Adrenal gland (tissue), 12 donors: ENCODE measurements around the gene IRS2. TPM values are rescaled to one million over a fixed set of nuclear protein-coding genes. Genes with fewer than 3 reads are reported as not detected.

Source experiments
- DNase-seq, 7 donors: peaks; one replicate each; pipeline ENCODE4 v3.0.0-alpha.2; 2019 to 2020
- H3K27ac ChIP-seq, 5 donors: fragments of 200-600 bp; sonication (generic) in 4 of 5; 1 replicate in 3 of 5; 2 replicates in 2 of 5; pipeline versions ENCODE4 v1.5.1 to v1.8.0; 2016 to 2020; ENCODE audit warnings: mild to moderate bottlenecking in 1 of 5
- H3K27me3 ChIP-seq: fragments of 200-600 bp; 2 replicates; pipeline ENCODE4 v1.8.0; 2021
- H3K36me3 ChIP-seq, 2 donors: fragments of 200-600 bp; replicated peaks in 1 of 2; 1 replicate in 1 of 2; 2 replicates in 1 of 2; pipeline versions ENCODE4 v1.5.1 to v1.8.0; 2018 to 2022
- H3K4me1 ChIP-seq, 2 donors: fragments of 200-600 bp; replicated peaks in 1 of 2; 1 replicate in 1 of 2; 2 replicates in 1 of 2; pipeline versions ENCODE4 v1.5.1 to v1.8.0; 2018 to 2021
- H3K4me3 ChIP-seq, 4 donors: fragments of 200-600 bp; sonication (generic) in 3 of 4; one replicate each; pipeline ENCODE4 v1.5.1; 2016 to 2018
- H3K9me3 ChIP-seq, 3 donors: fragments of 200-600 bp; sonication (generic) in 1 of 3; replicated peaks in 1 of 3; 1 replicate in 2 of 3; 2 replicates in 1 of 3; pipeline versions ENCODE4 v1.5.1 to v1.8.0; 2016 to 2021
- CTCF ChIP-seq, 6 experiments: fragments of 450-650 bp in 4 of 6; fragments of 200-600 bp in 2 of 6; sonication (generic) in 1 of 6; IDR thresholded peaks; 1 replicate in 5 of 6; 2 replicates in 1 of 6; pipeline versions ENCODE4 v1.5.1 to v1.8.0; 2016 to 2021; ENCODE audit warnings: antibody characterized with exemption in 6 of 6, mild to moderate bottlenecking in 2 of 6, moderate library complexity in 1 of 6
- POLR2A ChIP-seq, 2 donors: fragments of 450-650 bp; IDR thresholded peaks; one replicate each; pipeline ENCODE4 v1.6.1; 2017; ENCODE audit warnings: antibody characterized with exemption in 2 of 2, mild to moderate bottlenecking in 2 of 2, moderate library complexity in 1 of 2
- WGBS, 4 donors: extraction: QIAGEN DNeasy Blood & Tissue Kit in 2 of 4; methylation state at CpG; one replicate each; pipeline versions ENCODE4 v1.1.5 to v1.1.7; 2013 to 2017; 5-methylcytosine and 5-hydroxymethylcytosine counted together
- intact Hi-C, 2 donors: fragments of 100-400 bp; cut with DNase I; formaldehyde crosslinking; loops; one replicate each; pipeline versions ENCODE4 v1.14.1 to v1.15.0; 2022 to 2023
- polyA plus RNA-seq, 3 donors: library from polyadenylated mRNA; stranded (reverse); fragments of 200-250 nt in 2 of 3; fragments of 350-450 nt in 1 of 3; fragmentation: Illumina TruSeq in 1 of 3; extraction: RNeasy Lipid Tissue Mini Kit (QIAGEN cat#74804) in 1 of 3; gene quantifications; one replicate each; pipeline ENCODE4 v1.2.3, GENCODE V29; 2013 to 2014
- total RNA-seq, 9 donors: library from RNA; depleted of rRNA in 4 of 9; stranded (reverse); fragments of >200 nt in 4 of 9; fragments of 120-200 nt in 1 of 9; fragmentation: NEBNext Ultra II Directional in 1 of 9; extraction: Animal tissue kit (Norgen Biotek cat#: 25700) in 1 of 9; gene quantifications; one replicate each; pipeline versions ENCODE4 v1.1.0 to v1.2.4, GENCODE V29; 2013 to 2023
- donor health status: healthy with polysubstance abuse.
- donor health status: Bipolar disorder and iron deficiency.
- donor health status: DM: yes; HTN: yes; CAD: no.
- donor health status: DM: no; HTN: no; CAD: no.
- donor health status: DM: no; HTN: no; CAD: no.
- donor health status: DM: yes; HTN: yes; CAD: no.

Gene IRS2
- total and polyA plus RNA-seq, 12 donors = 11.0 to 84.2 (median 47.4) TPM

GRCh38 chr13:109780845-109781383, 5.5 kb downstream of the IRS2 start:
- no peak for DNase-seq
- intact Hi-C loops = loop anchor here (5.0 to 10.0 kb wide), 4 partner anchors 66 to 819 kb away; no protein-coding TSS in a partner anchor
- WGBS, 4 donors = 34 to 42% (median 37%) methylated on average over 4 to 11 of the region's 11 CpGs
- H3K36me3 ChIP-seq = peaks cover 0 to 27% of the 10 kb centered on the region in 2 donors
- peak overlapping the region; percentile 14 to 98 (median 82) for H3K27ac ChIP-seq
- H3K4me3 ChIP-seq = peak overlapping the region; percentile 4 to 67 (median 32)
- H3K9me3 ChIP-seq = no peaks in the 10 kb centered on the region
- H3K4me1 ChIP-seq = peaks cover 47 to 78% of the 10 kb centered on the region in 2 donors
- H3K27me3 ChIP-seq = no peaks in the 10 kb centered on the region
- TF ChIP-seq CTCF (IDR thresholded peaks at IDR 0.05) (no peak), POLR2A (IDR thresholded peaks at IDR 0.05) (no peak)

GRCh38 chr13:109779876-109780510, 6.4 kb downstream of the IRS2 start:
- TF ChIP-seq CTCF (IDR thresholded peaks at IDR 0.05) = no peak
- TF ChIP-seq POLR2A (IDR thresholded peaks at IDR 0.05) = no peak
- Histone ChIP-seq H3K27me3 (no peaks in the 10 kb centered on the region), H3K36me3 (peaks cover 0 to 27% of the 10 kb centered on the region in 2 donors), H3K27ac (peak overlapping the region; percentile 3 to 98 (median 82)), H3K4me1 (peaks cover 47 to 78% of the 10 kb centered on the region in 2 donors), H3K9me3 (no peaks in the 10 kb centered on the region), H3K4me3 (peak overlapping the region in 2 of 4 donors; percentile 36 to 67)
- intact Hi-C loops = loop anchor here (5.0 to 10.0 kb wide), 4 partner anchors 65 to 818 kb away; no protein-coding TSS in a partner anchor
- no peak for DNase-seq
- WGBS, 4 donors = 30 to 51% (median 39%) methylated on average over 7 of the region's 7 CpGs

DNA sequence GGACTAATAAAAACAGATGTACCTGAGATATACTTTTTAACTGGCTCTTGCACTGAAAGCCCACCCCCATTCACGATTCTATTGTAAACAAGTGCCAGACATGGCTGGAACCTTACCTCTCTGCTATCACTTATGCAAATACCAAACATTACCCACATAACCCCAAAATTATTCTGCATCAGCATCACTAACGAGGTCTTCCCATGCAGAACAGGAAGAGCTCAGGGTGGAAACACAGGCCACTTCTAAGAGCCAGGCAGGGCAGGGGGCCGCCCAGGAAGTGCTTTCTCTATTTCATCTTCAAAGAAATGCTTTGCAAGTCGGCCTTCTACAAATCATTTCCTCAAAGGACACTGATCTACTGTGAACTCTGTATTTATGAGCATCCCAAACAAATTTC, 7.3 kb downstream of the IRS2 start:
- no peak for TF ChIP-seq CTCF (IDR thresholded peaks at IDR 0.05)
- TF ChIP-seq POLR2A (IDR thresholded peaks at IDR 0.05) = no peak

GRCh38 chr13:109778102-109778542, 8.3 kb downstream of the IRS2 start:
- TF ChIP-seq POLR2A (IDR thresholded peaks at IDR 0.05) = peak in 1 of 2 donors; percentile 17
- TF ChIP-seq CTCF (IDR thresholded peaks at IDR 0.05) = no peak
- Histone ChIP-seq H3K9me3 (no peaks in the 10 kb centered on the region), H3K36me3 (peaks cover 0 to 14% of the 10 kb centered on the region in 2 donors), H3K4me1 (peaks cover 48 to 76% of the 10 kb centered on the region in 2 donors), H3K4me3 (peak overlapping the region in 1 of 4 donors; percentile 67), H3K27ac (peak overlapping the region; percentile 3 to 98 (median 82)), H3K27me3 (no peaks in the 10 kb centered on the region)
- DNase-seq = no peak
- 20 to 55% (median 28%) methylated on average over 5 to 6 of the region's 6 CpGs for WGBS, 4 donors
- intact Hi-C loops = no loop called here

More for the DNA sequence above, 7.3 kb downstream of the IRS2 start:
- 19 to 28% (median 23%) methylated on average over 4 of the region's 4 CpGs for WGBS, 4 donors
- H3K27me3 ChIP-seq = no peaks in the 10 kb centered on the region
- intact Hi-C loops = no loop called here
- H3K4me3 ChIP-seq = peak overlapping the region in 1 of 4 donors; percentile 67
- peaks cover 0 to 24% of the 10 kb centered on the region in 2 donors for H3K36me3 ChIP-seq
- H3K9me3 ChIP-seq = no peaks in the 10 kb centered on the region
- peak in 1 of 7 donors; percentile 44 for DNase-seq
- peaks cover 47 to 76% of the 10 kb centered on the region in 2 donors for H3K4me1 ChIP-seq
- H3K27ac ChIP-seq = peak overlapping the region in 4 of 5 donors; percentile 3 to 98 (median 86)
